Stimulated activated CD4-positive, alpha-beta T cell treated with anti-CD3 and anti-CD28 coated beads, Interleukin-15, amount 100 ng/mL, for 24 hours (primary cell): ENCODE results near the gene SDF2L1.
"Not testable (repeated sequence)": the region's sequence is repeated elsewhere in the genome, so short reads cannot be mapped to it uniquely, and the experiment has no call there.

ENCODE experiments used
- DNase-seq: peaks from one replicate; pipeline ENCODE4 v3.0.0-alpha.2; 2020

Gene SDF2L1

GRCh38 chr22:21688706-21689381 is 46.7 kb downstream of the SDF2L1 start:
- DNase-seq = no peak

- peak; percentile 22 for DNase-seq
Observed at GRCh38 chr22:21690401-21690801, 48.3 kb downstream of the SDF2L1 start.

GRCh38 chr22:21691816-21692215 is 49.7 kb downstream of the SDF2L1 start:
- no peak for DNase-seq

DNA sequence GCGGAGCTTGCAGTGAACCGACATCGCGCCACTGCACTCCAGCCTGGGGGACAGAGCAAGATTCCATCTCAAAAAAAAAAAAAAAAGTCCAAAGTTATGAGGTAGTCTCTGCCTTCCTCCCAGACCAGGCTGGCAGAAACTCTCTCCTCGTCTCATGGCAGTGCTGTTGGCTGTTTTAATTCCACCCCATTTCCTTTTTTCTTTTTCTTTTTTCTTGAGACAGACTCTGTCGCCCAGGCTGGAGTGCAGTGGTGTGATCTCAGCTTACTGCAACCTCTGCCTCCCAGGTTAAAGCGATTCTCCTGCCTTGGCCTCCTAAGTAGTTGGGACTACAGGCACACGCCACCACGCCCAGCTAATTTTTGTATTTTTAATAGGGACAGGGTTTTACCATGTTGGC is 50.8 kb downstream of the SDF2L1 start:
- not testable (repeated sequence) for DNase-seq

DNA sequence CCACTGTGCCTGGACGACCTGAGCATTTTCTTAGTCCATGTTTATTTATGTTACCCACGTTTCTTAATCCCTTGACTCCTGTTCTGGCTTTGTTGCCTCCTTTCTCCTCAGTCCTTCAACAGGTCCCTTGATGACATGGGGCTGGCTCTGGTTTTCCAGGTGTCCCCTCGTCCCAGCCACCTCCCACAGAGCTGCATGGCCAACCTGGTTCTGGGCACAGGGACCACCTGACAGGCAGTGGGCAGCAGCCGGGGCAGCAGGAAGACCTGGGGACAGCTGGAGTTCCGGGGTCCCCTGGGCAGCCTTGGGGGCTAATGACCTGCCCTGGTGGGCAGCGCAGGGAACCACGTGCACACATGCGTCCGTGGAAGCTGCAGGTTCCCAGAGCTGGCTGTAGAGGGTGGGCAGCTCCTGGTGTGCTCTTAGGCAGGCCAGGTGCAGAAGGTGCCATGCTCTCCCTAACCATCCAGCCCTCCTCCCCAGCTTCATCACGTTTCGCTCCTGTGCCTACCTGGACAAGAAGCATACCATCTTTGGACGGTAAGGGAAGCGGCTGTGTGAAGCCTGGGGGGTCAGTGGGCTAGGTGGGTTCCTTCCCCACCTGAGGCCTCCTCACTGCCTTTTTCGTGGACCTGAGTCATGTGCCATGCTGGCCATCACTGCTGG is 51.4 kb downstream of the SDF2L1 start:
- no peak for DNase-seq
